Gastroesophageal sphincter (tissue), 3 donors: ENCODE data around the gene LIMK2.

Experiments used
- CTCF ChIP-seq, 4 experiments: fragments of 200-600 bp in 2 of 4; fragments of 450-650 bp in 2 of 4; sonication (generic) in 1 of 4; IDR thresholded peaks; one replicate each; pipeline ENCODE4 v1.5.1; 2017 to 2019; ENCODE audit warnings: antibody characterized with exemption in 4 of 4, mild to moderate bottlenecking in 2 of 4, moderate library complexity in 2 of 4
- POLR2A ChIP-seq, 2 donors: fragments of 450-650 bp; IDR thresholded peaks; one replicate each; pipeline ENCODE4 v1.6.1; 2017; ENCODE audit warnings: antibody characterized with exemption in 2 of 2, mild to moderate bottlenecking in 2 of 2, moderate library complexity in 1 of 2

- TF ChIP-seq CTCF (IDR thresholded peaks at IDR 0.05) = no peak
- no peak for TF ChIP-seq POLR2A (IDR thresholded peaks at IDR 0.05)
These were observed 115.9 kb downstream of the LIMK2 start for GRCh38 chr22:31327806-31328543.
